ENCODE measurements around the gene EML6.

- TF ChIP-seq POLR2A (IDR thresholded peaks at IDR 0.05; ENCODE audit: low read length) (no peak), GATA1 (IDR thresholded peaks at IDR 0.05; ENCODE audit: low read depth, low read length) (no peak)
Observed at GRCh38 chr2:54687595-54688152, 35.8 kb upstream of the EML6 start.
